HEK293 (cell line): Measurements from ENCODE around the gene WFDC13.

Experiments used
- CTCF ChIA-PET: fragments of 350-600 bp; formaldehyde crosslinking; extraction: SDS; loops from one replicate; lab custom pipeline; 2021; ENCODE audit warnings: antibody characterized with exemption; lab: Yijun Ruan, JAX
- POLR2A ChIA-PET: fragments of 300-600 bp; formaldehyde crosslinking; extraction: SDS; loops from one replicate; lab custom pipeline; 2020; ENCODE audit warnings: antibody characterized with exemption, inconsistent platforms; lab: Yijun Ruan, JAX
- H3K27ac ChIP-seq: fragments of 200-500 bp; sonication (Bioruptor generic); 2 replicates; pipeline ENCODE4 v1.5.1; 2014; ENCODE audit warnings: low read depth, low read length, control low read depth, inconsistent platforms; ENCODE audit errors: extremely low read depth
- H3K36me3 ChIP-seq, 2 experiments: fragments of 200-500 bp in 1 of 2; sonication (Bioruptor generic) in 1 of 2; 1 replicate in 1 of 2; 2 replicates in 1 of 2; pipeline ENCODE4 v1.5.1; 2014 to 2017; ENCODE audit warnings: inconsistent platforms in 2 of 2, low read length in 2 of 2; ENCODE audit not compliant: control insufficient read depth in 2 of 2, insufficient read depth in 1 of 2
- H3K4me1 ChIP-seq: fragments of 200-500 bp; sonication (Bioruptor generic); 2 replicates; pipeline ENCODE4 v1.5.1; 2014; ENCODE audit warnings: mild to moderate bottlenecking, low read length, inconsistent platforms; ENCODE audit not compliant: control insufficient read depth, insufficient read depth
- H3K4me3 ChIP-seq: 2 replicates; pipeline ENCODE4 v1.5.1; 2011; ENCODE audit warnings: low read depth, mild to moderate bottlenecking, control low read depth, low read length, moderate library complexity
- H3K9me3 ChIP-seq: fragments of 200-500 bp; sonication (Bioruptor generic); 2 replicates; pipeline ENCODE4 v1.5.1; 2014; ENCODE audit warnings: low read depth, low read length, inconsistent platforms; ENCODE audit not compliant: control insufficient read depth, insufficient read depth
- GFI1B ChIP-seq: fragments of 450-650 bp; formaldehyde crosslinking; IDR thresholded peaks from 2 replicates; pipeline ENCODE4 v1.5.1; 2016; ENCODE audit warnings: missing biosample characterization, missing genetic modification characterization
- WT1 ChIP-seq: fragments of 450-650 bp; formaldehyde crosslinking; IDR thresholded peaks from 2 replicates; pipeline ENCODE4 v1.5.1; 2016; ENCODE audit warnings: missing biosample characterization, missing genetic modification characterization
- ZBTB17 ChIP-seq: fragments of 450-650 bp; formaldehyde crosslinking; IDR thresholded peaks from 2 replicates; pipeline ENCODE4 v1.5.1; 2016; ENCODE audit warnings: missing biosample characterization, missing genetic modification characterization
- ZBTB44 ChIP-seq: fragments of 450-650 bp; IDR thresholded peaks from 2 replicates; pipeline ENCODE4 v1.5.1; 2018; ENCODE audit warnings: missing biosample characterization, mild to moderate bottlenecking, missing genetic modification characterization
- ZNF133 ChIP-seq: fragments of 450-650 bp; formaldehyde crosslinking; IDR thresholded peaks from 2 replicates; pipeline ENCODE4 v1.5.1; 2016; ENCODE audit warnings: missing biosample characterization, missing genetic modification characterization
- ZNF211 ChIP-seq: fragments of 450-650 bp; formaldehyde crosslinking; IDR thresholded peaks from 2 replicates; pipeline ENCODE4 v1.5.1; 2016; ENCODE audit warnings: low read depth, missing biosample characterization, missing genetic modification characterization
- ZNF223 ChIP-seq: fragments of 450-650 bp; formaldehyde crosslinking; IDR thresholded peaks from 2 replicates; pipeline ENCODE4 v1.5.1; 2016; ENCODE audit warnings: missing biosample characterization, missing genetic modification characterization
- ZNF23 ChIP-seq: fragments of 450-650 bp; formaldehyde crosslinking; IDR thresholded peaks from 2 replicates; pipeline ENCODE4 v1.5.1; 2016; ENCODE audit warnings: missing biosample characterization, missing genetic modification characterization, borderline replicate concordance
- ZNF24 ChIP-seq: fragments of 450-650 bp; formaldehyde crosslinking; IDR thresholded peaks from 2 replicates; pipeline ENCODE4 v1.5.1; 2016; ENCODE audit warnings: missing biosample characterization, missing genetic modification characterization
- ZNF274 ChIP-seq, 2 experiments: fragments of 200-500 bp in 1 of 2; fragments of 450-650 bp in 1 of 2; sonication (Bioruptor generic) in 1 of 2; formaldehyde crosslinking in 1 of 2; IDR thresholded peaks; 2 replicates each; pipeline versions ENCODE4 v1.5.1 to v1.6.1; 2014 to 2016; ENCODE audit warnings: borderline replicate concordance in 1 of 2, inconsistent platforms in 1 of 2, low read length in 1 of 2, missing biosample characterization in 1 of 2, missing genetic modification characterization in 1 of 2
- ZNF280D ChIP-seq: fragments of 450-650 bp; formaldehyde crosslinking; IDR thresholded peaks from 2 replicates; pipeline ENCODE4 v1.5.1; 2016; ENCODE audit warnings: missing biosample characterization, missing genetic modification characterization
- ZNF335 ChIP-seq: fragments of 450-650 bp; formaldehyde crosslinking; conservative IDR thresholded peaks from 2 replicates; pipeline ENCODE4 v1.5.1; 2016; ENCODE audit warnings: missing biosample characterization, missing genetic modification characterization
- ZNF354C ChIP-seq: fragments of 450-650 bp; formaldehyde crosslinking; IDR thresholded peaks from 2 replicates; pipeline ENCODE4 v1.5.1; 2016; ENCODE audit warnings: missing biosample characterization, missing genetic modification characterization, low read depth, borderline replicate concordance
- ZNF362 ChIP-seq: fragments of 450-650 bp; formaldehyde crosslinking; IDR thresholded peaks from 2 replicates; pipeline ENCODE4 v1.5.1; 2016; ENCODE audit warnings: missing biosample characterization, missing genetic modification characterization
- ZNF394 ChIP-seq: fragments of 450-650 bp; formaldehyde crosslinking; IDR thresholded peaks from 2 replicates; pipeline ENCODE4 v1.5.1; 2016; ENCODE audit warnings: missing biosample characterization, missing genetic modification characterization, mild to moderate bottlenecking, moderate library complexity, borderline replicate concordance
- ZNF398 ChIP-seq: fragments of 450-650 bp; formaldehyde crosslinking; IDR thresholded peaks from 2 replicates; pipeline ENCODE4 v1.5.1; 2017; ENCODE audit warnings: missing biosample characterization, missing genetic modification characterization
- ZNF558 ChIP-seq: fragments of 450-650 bp; formaldehyde crosslinking; IDR thresholded peaks from 2 replicates; pipeline ENCODE4 v1.5.1; 2016; ENCODE audit warnings: missing biosample characterization, missing genetic modification characterization
- ZNF660 ChIP-seq: fragments of 450-650 bp; IDR thresholded peaks from 2 replicates; pipeline ENCODE4 v1.5.1; 2018; ENCODE audit warnings: missing biosample characterization, mild to moderate bottlenecking, missing genetic modification characterization
- ZNF664 ChIP-seq: fragments of 450-650 bp; formaldehyde crosslinking; IDR thresholded peaks from 2 replicates; pipeline ENCODE4 v1.5.1; 2016; ENCODE audit warnings: missing biosample characterization, missing genetic modification characterization
- ZNF670 ChIP-seq: fragments of 450-650 bp; formaldehyde crosslinking; IDR thresholded peaks from 2 replicates; pipeline ENCODE4 v1.5.1; 2016; ENCODE audit warnings: missing biosample characterization, missing genetic modification characterization, low read depth
- ZNF837 ChIP-seq: fragments of 450-650 bp; formaldehyde crosslinking; IDR thresholded peaks from 2 replicates; pipeline ENCODE4 v1.5.1; 2016; ENCODE audit warnings: missing biosample characterization, missing genetic modification characterization

Gene WFDC13

GRCh38 chr20:45735988-45736387 is 34.1 kb downstream of the WFDC13 start (continued):
- no peak for TF ChIP-seq ZNF280D (tag by site-specific recombination)
- no peak for TF ChIP-seq WT1 (tag by site-specific recombination)
- TF ChIP-seq ZBTB17 (tag by site-specific recombination) = no peak

- TF ChIP-seq ZNF660 = no peak
- TF ChIP-seq, all 188 proteins: peak for 0
Measured at GRCh38 chr20:45742596-45742995, 40.8 kb downstream of the WFDC13 start.

GRCh38 chr20:45745015-45745414 is 43.2 kb downstream of the WFDC13 start:
- ChIA-PET CTCF (no interaction called here), POLR2A (no interaction called here)
- Histone ChIP-seq H3K36me3 (no peaks in the 10 kb centered on the region), H3K27ac (no peak overlapping the region), H3K4me1 (no peaks in the 10 kb centered on the region), H3K4me3 (no peak overlapping the region), H3K9me3 (no peaks in the 10 kb centered on the region)
- no peak for TF ChIP-seq ZNF354C (tag by site-specific recombination)
- TF ChIP-seq ZNF837 (tag by site-specific recombination) = no peak
- TF ChIP-seq ZNF274 (IDR thresholded peaks at IDR 0.05; ENCODE audit: low read length) = no peak
- no peak for TF ChIP-seq ZNF274 (tag by site-specific recombination; IDR thresholded peaks at IDR 0.05; ENCODE audit: borderline replicate concordance)
- no peak for TF ChIP-seq ZNF23
- TF ChIP-seq ZNF558 (tag by site-specific recombination) = no peak
- no peak for TF ChIP-seq ZNF362 (tag by site-specific recombination)
- TF ChIP-seq GFI1B (tag by site-specific recombination) = no peak
- no peak for TF ChIP-seq ZNF670 (tag by site-specific recombination)
- TF ChIP-seq ZNF211 (tag by site-specific recombination) = no peak
- TF ChIP-seq ZNF335 (tag by site-specific recombination) = no peak

More at GRCh38 chr20:45742596-45742995, 40.8 kb downstream of the WFDC13 start:
- Histone ChIP-seq H3K9me3 (no peaks in the 10 kb centered on the region), H3K36me3 (no peaks in the 10 kb centered on the region), H3K4me3 (no peak overlapping the region), H3K27ac (no peak overlapping the region), H3K4me1 (no peaks in the 10 kb centered on the region)
- ChIA-PET POLR2A (no interaction called here), CTCF (interaction anchor here (0.7 to 1.1 kb wide), 2 partner anchors 28 to 100 kb away, joined by 3 to 5 read pairs; no protein-coding TSS in a partner anchor)

GRCh38 chr20:45751721-45752120 is 49.9 kb downstream of the WFDC13 start:
- no peak overlapping the region for H3K4me3 ChIP-seq
- CTCF ChIA-PET = interaction anchor here (0.9 to 1.2 kb wide), 2 partner anchors 19 to 27 kb away, joined by 3 to 7 read pairs; no protein-coding TSS in a partner anchor
- H3K27ac ChIP-seq = no peak overlapping the region
- no peaks in the 10 kb centered on the region for H3K36me3 ChIP-seq
- no peaks in the 10 kb centered on the region for H3K4me1 ChIP-seq
- H3K9me3 ChIP-seq = no peaks in the 10 kb centered on the region
- POLR2A ChIA-PET = no interaction called here
- TF ChIP-seq ZNF211 (tag by site-specific recombination) = no peak
- no peak for TF ChIP-seq ZNF133 (tag by site-specific recombination)
- no peak for TF ChIP-seq ZNF398 (tag by site-specific recombination)
- TF ChIP-seq ZBTB44 (tag by site-specific recombination) = no peak
- TF ChIP-seq ZNF664 = no peak
- no peak for TF ChIP-seq ZNF24 (tag by site-specific recombination)
- TF ChIP-seq ZNF223 (tag by site-specific recombination) = no peak
- no peak for TF ChIP-seq ZNF394
